Heart left ventricle (tissue), 16 donors: ENCODE measurements around the gene CCDC33. TPM values are rescaled to one million over a fixed set of nuclear protein-coding genes. Genes with fewer than 3 reads are reported as not detected.

Source experiments
- ATAC-seq, 4 donors: fragments of 200-7000 bp; cut with Tn5 transposase; one replicate each; pipeline ENCODE4 v1.9.1; 2020 to 2022; ENCODE audit warnings: moderate library complexity in 4 of 4, mild to moderate bottlenecking in 3 of 4, moderate number of reproducible peaks in 1 of 4
- DNase-seq, 5 donors: peaks; one replicate each; pipeline ENCODE4 v3.0.0-alpha.2; 2020
- H3K27ac ChIP-seq, 12 donors: fragments of 200-600 bp; sonication (generic) in 4 of 12; one replicate each; pipeline versions ENCODE4 v1.5.0 to v1.8.0; 2016 to 2022; ENCODE audit warnings: mild to moderate bottlenecking in 2 of 12
- H3K27me3 ChIP-seq, 9 donors: fragments of 200-600 bp; sonication (generic) in 2 of 9; one replicate each; pipeline versions ENCODE4 v1.5.1 to v1.8.0; 2016 to 2022; ENCODE audit warnings: mild to moderate bottlenecking in 3 of 9
- H3K36me3 ChIP-seq, 9 donors: fragments of 200-600 bp; sonication (generic) in 2 of 9; one replicate each; pipeline versions ENCODE4 v1.5.0 to v1.8.0; 2018 to 2022; ENCODE audit warnings: mild to moderate bottlenecking in 2 of 9
- H3K4me1 ChIP-seq, 12 donors: fragments of 200-600 bp; sonication (generic) in 4 of 12; one replicate each; pipeline versions ENCODE4 v1.5.0 to v1.8.0; 2016 to 2022; ENCODE audit warnings: mild to moderate bottlenecking in 3 of 12
- H3K4me3 ChIP-seq, 12 donors: fragments of 200-600 bp; sonication (generic) in 4 of 12; one replicate each; pipeline versions ENCODE4 v1.5.0 to v1.8.0; 2017 to 2022; ENCODE audit warnings: mild to moderate bottlenecking in 9 of 12, moderate library complexity in 4 of 12
- H3K9me3 ChIP-seq, 12 donors: fragments of 200-600 bp; sonication (generic) in 4 of 12; one replicate each; pipeline versions ENCODE4 v1.5.0 to v1.8.0; 2016 to 2022; ENCODE audit warnings: mild to moderate bottlenecking in 1 of 12
- CTCF ChIP-seq, 12 donors: fragments of 200-600 bp; sonication (generic) in 4 of 12; IDR thresholded peaks; one replicate each; pipeline versions ENCODE4 v1.5.0 to v1.8.0; 2018 to 2022; ENCODE audit warnings: antibody characterized with exemption in 12 of 12, mild to moderate bottlenecking in 5 of 12
- POLR2A ChIP-seq, 2 donors: fragments of 450-650 bp; IDR thresholded peaks; one replicate each; pipeline ENCODE4 v1.6.1; 2017; ENCODE audit warnings: antibody characterized with exemption in 2 of 2, mild to moderate bottlenecking in 2 of 2, moderate library complexity in 2 of 2
- WGBS, 4 donors: extraction: QIAGEN DNeasy Blood & Tissue Kit in 2 of 4; methylation state at CpG; one replicate each; pipeline versions ENCODE4 v1.1.5 to v1.1.7; 2013 to 2018; 5-methylcytosine and 5-hydroxymethylcytosine counted together
- intact Hi-C, 10 donors: fragments of 100-400 bp; cut with DNase I; formaldehyde crosslinking; loops; one replicate each; pipeline versions ENCODE4 v1.11.1 to v1.14.2; 2022
- polyA plus RNA-seq, 2 donors: library from polyadenylated mRNA; stranded (reverse); fragments of 200-250 nt; gene quantifications; one replicate each; pipeline ENCODE4 v1.2.3, GENCODE V29; 2013
- total RNA-seq, 9 donors: library from RNA; depleted of rRNA in 2 of 9; stranded (reverse); fragments of >200 nt in 2 of 9; fragmentation: NEBNext Ultra II Directional in 3 of 9; extraction: Animal tissue kit (Norgen Biotek cat#: 25700) in 3 of 9; gene quantifications; one replicate each; pipeline versions ENCODE4 v1.1.0 to v1.2.4, GENCODE V29; 2016 to 2023
- donor health status: ischemic (EF 13 %, LVEDD 7.1; RV severe dilation, severe dysfunction).
- donor health status: healthy with polysubstance abuse.
- donor health status: DM: no; HTN: yes; CAD: no.
- donor health status: DM: no; HTN: no; CAD: no.
- donor health status: ischemic (EF 25% LVEDD 6.9; RV normal size, moderate dysfunction).
- donor health status: ischemic (EF 25% LVEDD 5.7; RV mildly dilated, moderate dysfunction).
- donor health status: healthy.
- donor health status: DM: yes; HTN: yes; CAD: no.
- donor health status: ischemic (EF 35%, LVEDD 5.7; RV mildly dilated, moderate dysfunction).
- donor health status: nonischemic (EF 11% LVEDD 7.7; RV severe dilation, severe dysfunction).
- donor health status: DM: yes; HTN: yes; CAD: no.
- donor health status: PGD.
- donor health status: ischemic (EF 29% LVEDD 5.4; RV normal size, mild dysfunction).
- donor health status: nonischemic (EF 23%, LVEDD 6.1; RV moderate dilation, normal function).

Gene CCDC33
- total and polyA plus RNA-seq, 11 donors: 0.08 TPM; not detected in 10

GRCh38 chr15:74332611-74333010, 96.5 kb downstream of the CCDC33 start:
- H3K4me3 ChIP-seq: no peak overlapping the region
- no peak for TF ChIP-seq POLR2A (IDR thresholded peaks at IDR 0.05)
- no peak for TF ChIP-seq CTCF (IDR thresholded peaks at IDR 0.05)

GRCh38 chr15:74333093-74333492, 97.0 kb downstream of the CCDC33 start:
- H3K4me3 ChIP-seq: no peak overlapping the region
- TF ChIP-seq POLR2A (IDR thresholded peaks at IDR 0.05) (no peak), CTCF (IDR thresholded peaks at IDR 0.05) (no peak)
- no peak for ATAC-seq
- no peaks in the 10 kb centered on the region for H3K36me3 ChIP-seq
- H3K4me1 ChIP-seq: no peaks in the 10 kb centered on the region
- peak in 1 of 5 donors; percentile 13 for DNase-seq
- intact Hi-C loops: no loop called here
- whole genome bisulfite sequencing, 4 donors: 93 to 100% (median 97%) methylated on average over 4 to 5 of the region's 5 CpGs
- H3K27me3 ChIP-seq: no peaks in the 10 kb centered on the region
- no peaks in the 10 kb centered on the region for H3K9me3 ChIP-seq
- H3K27ac ChIP-seq: no peak overlapping the region

More at GRCh38 chr15:74332611-74333010, 96.5 kb downstream of the CCDC33 start:
- H3K9me3 ChIP-seq: no peaks in the 10 kb centered on the region
- no peaks in the 10 kb centered on the region for H3K36me3 ChIP-seq
- DNase-seq: peak in 1 of 5 donors; percentile 11
- no peak for ATAC-seq
- no peak overlapping the region for H3K27ac ChIP-seq
- intact Hi-C loops: no loop called here
- no peaks in the 10 kb centered on the region for H3K4me1 ChIP-seq
- H3K27me3 ChIP-seq: no peaks in the 10 kb centered on the region
- 87 to 91% (median 88%) methylated on average over 7 to 10 of the region's 10 CpGs for WGBS, 4 donors

- H3K27ac ChIP-seq: no peak overlapping the region
- H3K4me3 ChIP-seq: no peak overlapping the region
- no peaks in the 10 kb centered on the region for H3K4me1 ChIP-seq
- H3K36me3 ChIP-seq: no peaks in the 10 kb centered on the region
- 83 to 92% (median 86%) methylated on average over 4 to 5 of the region's 5 CpGs for WGBS, 4 donors
- H3K9me3 ChIP-seq: no peaks in the 10 kb centered on the region
- TF ChIP-seq POLR2A (IDR thresholded peaks at IDR 0.05): no peak
- no peak for TF ChIP-seq CTCF (IDR thresholded peaks at IDR 0.05)
- intact Hi-C loops: no loop called here
- H3K27me3 ChIP-seq: no peaks in the 10 kb centered on the region
- DNase-seq (peak in 1 of 5 donors; percentile 6), ATAC-seq (no peak)
Observed at GRCh38 chr15:74333662-74334061, 97.5 kb downstream of the CCDC33 start.

DNA sequence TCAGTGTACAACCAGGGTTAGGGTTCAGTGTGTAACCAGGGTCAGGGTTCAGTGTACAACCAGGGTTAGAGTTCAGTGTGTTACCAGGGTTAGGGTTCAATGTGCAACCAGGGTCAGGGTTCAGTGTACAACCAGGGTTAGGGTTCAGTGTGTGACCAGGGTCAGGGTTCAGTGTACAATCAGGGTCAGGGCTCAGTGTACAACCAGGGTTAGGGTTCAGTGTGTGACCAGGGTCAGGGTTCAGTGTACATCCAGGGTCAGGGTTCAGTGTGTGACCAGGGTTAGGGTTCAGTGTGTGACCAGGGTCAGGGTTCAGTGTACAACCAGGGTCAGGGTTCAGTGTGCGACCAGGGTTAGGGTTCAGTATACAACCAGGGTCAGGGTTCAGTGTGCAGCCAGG, 98.0 kb downstream of the CCDC33 start:
- 69 to 97% (median 86%) methylated on average over 1 of the region's 1 CpG for WGBS, 4 donors
- ATAC-seq (no peak), DNase-seq (no peak)
- no peaks in the 10 kb centered on the region for H3K27me3 ChIP-seq
- intact Hi-C loops: no loop called here
- H3K36me3 ChIP-seq: no peaks in the 10 kb centered on the region
- H3K4me1 ChIP-seq: no peaks in the 10 kb centered on the region
- H3K4me3 ChIP-seq: no peak overlapping the region
- no peak overlapping the region for H3K27ac ChIP-seq
- H3K9me3 ChIP-seq: no peaks in the 10 kb centered on the region
- no peak for TF ChIP-seq CTCF (IDR thresholded peaks at IDR 0.05)
- TF ChIP-seq POLR2A (IDR thresholded peaks at IDR 0.05): no peak
